Endometrial microvascular endothelial cells (primary cell): ENCODE results near the gene SSBP2. TPM values are rescaled to one million over a fixed set of nuclear protein-coding genes. Genes with fewer than 3 reads are reported as not detected.
"Not testable (repeated sequence)": the region's sequence is repeated elsewhere in the genome, so short reads cannot be mapped to it uniquely, and the experiment has no call there.

Source experiments
- in situ Hi-C: cut with HindIII; loops from 2 replicates; pipeline ENCODE4 v1.10.0; 2017; ENCODE audit warnings: low sequenced_read_pairs, low pct_unique_long_range_greater_than_20kb; ENCODE audit errors: inconsistent ontology term
- total RNA-seq: library from RNA; depleted of rRNA; stranded (reverse); fragments of >200 nt; gene quantifications from one replicate; pipeline ENCODE4 v1.2.3, GENCODE V29; 2015; ENCODE audit errors: inconsistent ontology term

Gene SSBP2
- total RNA-seq, 1 donor from 2014 or later: 22.6 TPM

GRCh38 chr5:81696418-81697397 is 54.2 kb downstream of the SSBP2 start:
- in situ Hi-C loops: no loop called here

- in situ Hi-C loops: no loop called here
These were observed 56.2 kb downstream of the SSBP2 start for GRCh38 chr5:81694726-81695125.

- in situ Hi-C loops: no loop called here
These were observed 62.7 kb downstream of the SSBP2 start for GRCh38 chr5:81688215-81688614.

- in situ Hi-C loops: no loop called here
These were observed 63.6 kb downstream of the SSBP2 start for GRCh38 chr5:81687292-81687691.

GRCh38 chr5:81685471-81685870 is 65.4 kb downstream of the SSBP2 start:
- in situ Hi-C loops: no loop called here

- in situ Hi-C loops: no loop called here
These were observed 71.0 kb downstream of the SSBP2 start for GRCh38 chr5:81679885-81680284.

- in situ Hi-C loops: no loop called here
These were observed 75.5 kb downstream of the SSBP2 start for GRCh38 chr5:81675420-81675819.

- in situ Hi-C loops: no loop called here
These were observed 85.1 kb downstream of the SSBP2 start for GRCh38 chr5:81665795-81666194.

- in situ Hi-C loops: not testable (repeated sequence)
These were observed 90.3 kb downstream of the SSBP2 start for GRCh38 chr5:81660624-81661023.

GRCh38 chr5:81657386-81657785 is 93.5 kb downstream of the SSBP2 start:
- in situ Hi-C loops: no loop called here

- in situ Hi-C loops: no loop called here
These were observed 94.1 kb downstream of the SSBP2 start for GRCh38 chr5:81656783-81657182.

GRCh38 chr5:81650987-81651386 is 99.9 kb downstream of the SSBP2 start:
- in situ Hi-C loops: no loop called here

- in situ Hi-C loops: no loop called here
These were observed 104.4 kb downstream of the SSBP2 start for GRCh38 chr5:81646469-81646995.

GRCh38 chr5:81642210-81642609 is 108.7 kb downstream of the SSBP2 start:
- in situ Hi-C loops: no loop called here

- in situ Hi-C loops: no loop called here
These were observed 111.3 kb downstream of the SSBP2 start for GRCh38 chr5:81639556-81639955.

- in situ Hi-C loops: no loop called here
These were observed 112.4 kb downstream of the SSBP2 start for GRCh38 chr5:81638471-81638870.

- in situ Hi-C loops: no loop called here
These were observed 117.0 kb downstream of the SSBP2 start for GRCh38 chr5:81633891-81634290.

- in situ Hi-C loops: no loop called here
These were observed 117.4 kb downstream of the SSBP2 start for GRCh38 chr5:81633471-81633870.

GRCh38 chr5:81632679-81633078 is 118.2 kb downstream of the SSBP2 start:
- in situ Hi-C loops: no loop called here

- in situ Hi-C loops: no loop called here
These were observed 119.3 kb downstream of the SSBP2 start for GRCh38 chr5:81631621-81632020.
